SHP77 (cell line): ENCODE results near the gene COG1.
A peak's percentile ranks its signal among the peaks of the same experiment; 100 is the strongest.

Experiments
- DNase-seq, 2 experiments: peaks; one replicate each; lab custom pipeline; 2025; lab: John Stamatoyannopoulos, UW

COG1 gene

GRCh38 chr17:73168667-73169066 lies 24.2 kb upstream of the COG1 start:
- no peak for DNase-seq

GRCh38 chr17:73170324-73170723 lies 22.5 kb upstream of the COG1 start:
- DNase-seq = no peak

GRCh38 chr17:73172252-73172651 lies 20.6 kb upstream of the COG1 start:
- DNase-seq = no peak

- DNase-seq = no peak
These were observed 18.7 kb upstream of the COG1 start for GRCh38 chr17:73174126-73174525.

GRCh38 chr17:73175962-73176565 lies 16.8 kb upstream of the COG1 start:
- DNase-seq = no peak

GRCh38 chr17:73179387-73179786 lies 13.5 kb upstream of the COG1 start:
- no peak for DNase-seq

- no peak for DNase-seq
These were observed 13.0 kb upstream of the COG1 start for GRCh38 chr17:73179878-73180277.

- DNase-seq = no peak
These were observed 10.1 kb upstream of the COG1 start for GRCh38 chr17:73182616-73183310.

- DNase-seq = no peak
These were observed 8.5 kb upstream of the COG1 start for GRCh38 chr17:73184136-73184993.

- DNase-seq = no peak
These were observed 6.4 kb upstream of the COG1 start for GRCh38 chr17:73186283-73187050.

- DNase-seq = no peak
These were observed 5.6 kb upstream of the COG1 start for GRCh38 chr17:73187203-73187769.

- no peak for DNase-seq
These were observed 4.8 kb upstream of the COG1 start for GRCh38 chr17:73188011-73188410.

- DNase-seq = peak; percentile 46 to 61
These were observed 3.3 kb upstream of the COG1 start for GRCh38 chr17:73189417-73190099.

GRCh38 chr17:73191443-73192205 lies 1.2 kb upstream of the COG1 start:
- peak; percentile 76 to 79 for DNase-seq

GRCh38 chr17:73192206-73192893 lies 505 bp upstream of the COG1 start:
- DNase-seq = peak; percentile 80

GRCh38 chr17:73194514-73195222 lies 1.8 kb downstream of the COG1 start:
- no peak for DNase-seq

- DNase-seq = peak; percentile 85 to 93
These were observed 3.6 kb downstream of the COG1 start for GRCh38 chr17:73196500-73196899.

GRCh38 chr17:73197161-73197560 lies 4.3 kb downstream of the COG1 start:
- no peak for DNase-seq
